ENCODE measurements around the gene CTNND2.
A peak's percentile ranks its signal among the peaks of the same experiment; 100 is the strongest.

CTNND2 gene

GRCh38 chr5:11609570-11610303 is 294.5 kb downstream of the CTNND2 start:
- intact Hi-C loops (cut with DNase I), result no loop called here
- DNase-seq, result no peak

- intact Hi-C loops (cut with DNase I), result no loop called here
- peak in 1 of 10 donors; percentile 18 for DNase-seq
Observed at GRCh38 chr5:11608530-11608929, 295.7 kb downstream of the CTNND2 start.

GRCh38 chr5:11607944-11608483 is 296.2 kb downstream of the CTNND2 start:
- intact Hi-C loops (cut with DNase I), result no loop called here
- no peak for DNase-seq

GRCh38 chr5:11602298-11602697 is 301.9 kb downstream of the CTNND2 start:
- peak in 6 of 10 donors; percentile 24 to 93 (median 44) for DNase-seq
- intact Hi-C loops (cut with DNase I), result no loop called here

GRCh38 chr5:11599499-11599898 is 304.7 kb downstream of the CTNND2 start:
- DNase-seq, result no peak
- intact Hi-C loops (cut with DNase I), result loop anchor here (5.0 kb wide), 1 partner anchor 212 kb away; no protein-coding TSS in a partner anchor

GRCh38 chr5:11596657-11597071 is 307.6 kb downstream of the CTNND2 start:
- DNase-seq, result no peak
- intact Hi-C loops (cut with DNase I), result loop anchor here (5.0 kb wide), 1 partner anchor 209 kb away; no protein-coding TSS in a partner anchor

GRCh38 chr5:11596185-11596584 is 308.1 kb downstream of the CTNND2 start:
- intact Hi-C loops (cut with DNase I), result loop anchor here (5.0 kb wide), 1 partner anchor 209 kb away; no protein-coding TSS in a partner anchor
- DNase-seq, result no peak

GRCh38 chr5:11595045-11595444 is 309.2 kb downstream of the CTNND2 start:
- intact Hi-C loops (cut with DNase I), result loop anchor here (5.0 kb wide), 1 partner anchor 208 kb away; no protein-coding TSS in a partner anchor
- DNase-seq, result no peak

- no peak for DNase-seq
- intact Hi-C loops (cut with DNase I), result no loop called here
Observed at GRCh38 chr5:11594021-11594420, 310.2 kb downstream of the CTNND2 start.

GRCh38 chr5:11590475-11590874 is 313.8 kb downstream of the CTNND2 start:
- intact Hi-C loops (cut with DNase I), result no loop called here
- no peak for DNase-seq

GRCh38 chr5:11588803-11589202 is 315.4 kb downstream of the CTNND2 start:
- intact Hi-C loops (cut with DNase I), result no loop called here
- DNase-seq, result peak; percentile 55 to 95 (median 67)

GRCh38 chr5:11584017-11584416 is 320.2 kb downstream of the CTNND2 start:
- DNase-seq, result no peak
- intact Hi-C loops (cut with DNase I), result no loop called here

GRCh38 chr5:11579351-11579750 is 324.9 kb downstream of the CTNND2 start:
- DNase-seq, result no peak
- intact Hi-C loops (cut with DNase I), result no loop called here

- no peak for DNase-seq
- intact Hi-C loops (cut with DNase I), result no loop called here
Observed at GRCh38 chr5:11574787-11575186, 329.5 kb downstream of the CTNND2 start.

GRCh38 chr5:11573140-11573992 is 330.9 kb downstream of the CTNND2 start:
- DNase-seq, result no peak
- intact Hi-C loops (cut with DNase I), result no loop called here

- intact Hi-C loops (cut with DNase I), result no loop called here
- peak; percentile 68 to 97 (median 81) for DNase-seq
Observed at GRCh38 chr5:11564706-11565105, 339.5 kb downstream of the CTNND2 start.

GRCh38 chr5:11563822-11564221 is 340.4 kb downstream of the CTNND2 start:
- no peak for DNase-seq
- intact Hi-C loops (cut with DNase I), result no loop called here

GRCh38 chr5:11560915-11561697 is 343.1 kb downstream of the CTNND2 start:
- no peak for DNase-seq
- intact Hi-C loops (cut with DNase I), result no loop called here

GRCh38 chr5:11557063-11557462 is 347.2 kb downstream of the CTNND2 start:
- intact Hi-C loops (cut with DNase I), result no loop called here
- DNase-seq, result no peak

- no peak for DNase-seq
- intact Hi-C loops (cut with DNase I), result no loop called here
Observed at GRCh38 chr5:11555171-11555570, 349.1 kb downstream of the CTNND2 start.
